H9 (cell line): Measurements from ENCODE around the gene CNN3. TPM values are rescaled to one million over a fixed set of nuclear protein-coding genes. Genes with fewer than 3 reads are reported as not detected.

Experiments
- DNase-seq: peaks from one replicate; pipeline ENCODE4 v3.0.0-alpha.2; 2017
- H2AFZ ChIP-seq: one replicate; pipeline ENCODE4 v1.6.1; 2013; ENCODE audit warnings: mild to moderate bottlenecking, low read length, control low read depth, moderate library complexity
- H2AK5ac ChIP-seq: 2 replicates; pipeline ENCODE4 v1.6.1; 2013; ENCODE audit warnings: low read length, control low read depth, mixed read lengths; ENCODE audit not compliant: insufficient read length
- H2BK120ac ChIP-seq: one replicate; pipeline ENCODE4 v1.6.1; 2013; ENCODE audit warnings: low read depth, mild to moderate bottlenecking, low read length, control low read depth, inconsistent platforms; ENCODE audit not compliant: poor library complexity, severe bottlenecking
- H2BK12ac ChIP-seq: 2 replicates; pipeline ENCODE4 v1.6.1; 2013; ENCODE audit warnings: low read length, control low read depth, mixed read lengths, low read depth; ENCODE audit not compliant: insufficient read length
- H2BK15ac ChIP-seq: 2 replicates; pipeline ENCODE4 v1.6.1; 2013; ENCODE audit warnings: low read depth, low read length, control low read depth
- H2BK20ac ChIP-seq: one replicate; pipeline ENCODE4 v1.6.1; 2013; ENCODE audit warnings: low read depth, mild to moderate bottlenecking, low read length, control low read depth, inconsistent platforms; ENCODE audit not compliant: poor library complexity, severe bottlenecking
- H2BK5ac ChIP-seq: 2 replicates; pipeline ENCODE4 v1.6.1; 2013; ENCODE audit warnings: low read length, control low read depth, mixed read lengths; ENCODE audit not compliant: insufficient read length
- H3K14ac ChIP-seq: 2 replicates; pipeline ENCODE4 v1.6.1; 2013; ENCODE audit warnings: low read length, control low read depth; ENCODE audit not compliant: insufficient read depth
- H3K18ac ChIP-seq: 2 replicates; pipeline ENCODE4 v1.6.1; 2013; ENCODE audit warnings: low read depth, mild to moderate bottlenecking, mixed read lengths, low read length, control low read depth; ENCODE audit not compliant: insufficient read length
- H3K23ac ChIP-seq: 2 replicates; pipeline ENCODE4 v1.6.1; 2013; ENCODE audit warnings: low read length, control low read depth, mixed read lengths, low read depth; ENCODE audit not compliant: insufficient read length
- H3K23me2 ChIP-seq: 2 replicates; pipeline ENCODE4 v1.6.1; 2013; ENCODE audit warnings: low read depth, mild to moderate bottlenecking, mixed read lengths, low read length, control low read depth; ENCODE audit not compliant: insufficient read length, poor library complexity, severe bottlenecking
- H3K27ac ChIP-seq: 2 replicates; pipeline ENCODE4 v1.5.1; 2013; ENCODE audit warnings: low read length, control low read depth, mixed read lengths, low read depth; ENCODE audit not compliant: insufficient read length
- H3K27me3 ChIP-seq: 2 replicates; pipeline ENCODE4 v1.6.1; 2013; ENCODE audit warnings: low read length, control low read depth, inconsistent platforms; ENCODE audit not compliant: insufficient read depth
- H3K4ac ChIP-seq: 2 replicates; pipeline ENCODE4 v1.6.1; 2013; ENCODE audit warnings: low read depth, mild to moderate bottlenecking, control low read depth, inconsistent platforms, low read length, moderate library complexity
- H3K4me1 ChIP-seq: 2 replicates; pipeline ENCODE4 v1.6.1; 2013; ENCODE audit warnings: low read length, control low read depth, inconsistent platforms; ENCODE audit not compliant: insufficient read depth
- H3K4me2 ChIP-seq: 2 replicates; pipeline ENCODE4 v1.6.1; 2013; ENCODE audit warnings: low read length, control low read depth, mixed read lengths; ENCODE audit not compliant: insufficient read length, insufficient read depth
- H3K56ac ChIP-seq: 2 replicates; pipeline ENCODE4 v1.6.1; 2013; ENCODE audit warnings: low read depth, mild to moderate bottlenecking, mixed read lengths, low read length, control low read depth; ENCODE audit not compliant: insufficient read length
- H3K79me1 ChIP-seq: 2 replicates; pipeline ENCODE4 v1.6.1; 2013; ENCODE audit warnings: low read depth, mild to moderate bottlenecking, moderate library complexity, low read length, control low read depth, inconsistent platforms; ENCODE audit not compliant: insufficient read depth, poor library complexity, severe bottlenecking
- H3K79me2 ChIP-seq: 2 replicates; pipeline ENCODE4 v1.6.1; 2013; ENCODE audit warnings: low read length, control low read depth, inconsistent platforms; ENCODE audit not compliant: insufficient read depth
- H3K9ac ChIP-seq: 2 replicates; pipeline ENCODE4 v1.6.1; 2013; ENCODE audit warnings: low read length, control low read depth, mixed read lengths; ENCODE audit not compliant: insufficient read length; ENCODE audit errors: extremely low read depth
- H3K9me3 ChIP-seq: one replicate; pipeline ENCODE4 v1.6.1; 2013; ENCODE audit warnings: low read depth, low read length, inconsistent platforms; ENCODE audit not compliant: control insufficient read depth
- H3T11ph ChIP-seq: one replicate; pipeline ENCODE4 v1.6.1; 2013; ENCODE audit warnings: mild to moderate bottlenecking, low read length, control low read depth, inconsistent platforms
- H4K20me1 ChIP-seq: one replicate; pipeline ENCODE4 v1.6.1; 2013; ENCODE audit not compliant: control insufficient read depth, insufficient read length, insufficient read depth
- H4K5ac ChIP-seq: 2 replicates; pipeline ENCODE4 v1.6.1; 2013; ENCODE audit warnings: low read depth, mild to moderate bottlenecking, mixed read lengths, low read length, control low read depth; ENCODE audit not compliant: insufficient read length
- H4K8ac ChIP-seq: replicated peaks from 2 replicates; pipeline ENCODE4 v1.6.1; 2013; ENCODE audit warnings: low read length, control low read depth, mixed read lengths, low read depth; ENCODE audit not compliant: insufficient read length
- H4K91ac ChIP-seq: 2 replicates; pipeline ENCODE4 v1.6.1; 2013; ENCODE audit warnings: low read depth, mild to moderate bottlenecking, moderate library complexity, mixed read lengths, low read length, control low read depth; ENCODE audit not compliant: insufficient read length
- H3K27ac Mint-ChIP-seq, 3 experiments: 2 replicates in 2 of 3; 3 replicates in 1 of 3; pipeline ENCODE4 v1.8.0; 2020 to 2021; ENCODE audit warnings: mixed read lengths in 3 of 3, mild to moderate bottlenecking in 1 of 3, moderate library complexity in 1 of 3
- H3K27me3 Mint-ChIP-seq: 2 replicates; pipeline ENCODE4 v1.8.0; 2021; ENCODE audit warnings: low read depth, mild to moderate bottlenecking, moderate library complexity, mixed read lengths
- H3K36me3 Mint-ChIP-seq, 3 experiments: 2 replicates in 2 of 3; 3 replicates in 1 of 3; pipeline ENCODE4 v1.8.0; 2020 to 2021; ENCODE audit warnings: low read depth in 3 of 3, mixed read lengths in 3 of 3; ENCODE audit not compliant: insufficient read depth in 1 of 3
- H3K4me1 Mint-ChIP-seq, 2 experiments: 2 replicates each; pipeline ENCODE4 v1.8.0; 2020; ENCODE audit warnings: mixed read lengths in 2 of 2
- H3K4me3 Mint-ChIP-seq, 2 experiments: 2 replicates in 1 of 2; 3 replicates in 1 of 2; pipeline ENCODE4 v1.8.0; 2020 to 2021; ENCODE audit warnings: mild to moderate bottlenecking in 2 of 2, mixed read lengths in 2 of 2, moderate library complexity in 1 of 2
- H3K9me3 Mint-ChIP-seq, 2 experiments: 2 replicates in 1 of 2; 3 replicates in 1 of 2; pipeline ENCODE4 v1.8.0; 2020; ENCODE audit warnings: mild to moderate bottlenecking in 2 of 2, mixed read lengths in 2 of 2, moderate library complexity in 1 of 2
- WGBS: extraction: QIAGEN DNeasy Blood & Tissue Kit; methylation state at CpG from one replicate; pipeline ENCODE4 v1.1.7; 2013; ENCODE audit warnings: missing lambda C conversion rate, low lambda C conversion rate, mixed read lengths; ENCODE audit not compliant: insufficient read length; ENCODE audit errors: extremely low coverage; 5-methylcytosine and 5-hydroxymethylcytosine counted together
- total RNA-seq: library from RNA; stranded (reverse); gene quantifications from 2 replicates; pipeline ENCODE4 v1.2.1, GENCODE V29; 2021
- TF ChIP-seq, protein P1 (sequence below): fragments of 200-600 bp; sonication (generic); conservative IDR thresholded peaks from 3 replicates; pipeline ENCODE4 v1.8.0; 2021; ENCODE audit warnings: antibody characterized with exemption, mild to moderate bottlenecking

Gene CNN3
- total RNA-seq, 1 experiment from 2014 or later, result 279 TPM

DNA sequence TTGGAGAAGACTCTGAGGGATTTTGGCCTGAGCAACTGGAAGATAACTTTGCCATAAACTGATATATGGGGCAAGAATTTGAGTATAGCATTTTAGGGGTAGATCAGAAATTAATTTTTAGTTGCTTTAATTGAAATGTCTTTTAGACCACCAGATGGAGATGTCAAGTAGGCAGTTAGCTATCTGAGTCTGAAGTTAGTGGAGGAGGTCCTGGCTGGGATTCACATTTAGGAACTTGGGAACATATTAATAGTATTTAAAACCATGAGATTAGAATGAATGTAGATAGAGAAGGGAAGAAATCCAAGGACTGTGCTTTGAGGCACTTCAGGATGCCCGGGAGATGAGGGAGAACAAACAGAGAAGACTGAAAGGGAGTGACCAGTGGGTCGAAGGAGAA is 74.1 kb downstream of the CNN3 start:
- no peak for DNase-seq
- Mint-ChIP-seq H3K36me3 (no peaks in the 10 kb centered on the region), H3K4me3 (no peak overlapping the region), H3K9me3 (no peaks in the 10 kb centered on the region), H3K4me1 (no peaks in the 10 kb centered on the region), H3K27me3 (no peaks in the 10 kb centered on the region), H3K27ac (no peak overlapping the region)
- no peak overlapping the region for H2BK20ac ChIP-seq
- H3K79me1 ChIP-seq, result no peaks in the 10 kb centered on the region
- H3K27me3 ChIP-seq, result no peaks in the 10 kb centered on the region
- no peak overlapping the region for H3K4me2 ChIP-seq
- no peak overlapping the region for H2BK5ac ChIP-seq
- H3K79me2 ChIP-seq, result no peaks in the 10 kb centered on the region
- no peak overlapping the region for H4K8ac ChIP-seq
- H3K9ac ChIP-seq, result no peak overlapping the region
- H3K27ac ChIP-seq, result no peak overlapping the region
- H2BK15ac ChIP-seq, result no peak overlapping the region
- peaks cover 3% of the 10 kb centered on the region for H3K23me2 ChIP-seq
- H2BK120ac ChIP-seq, result no peak overlapping the region
- H3K9me3 ChIP-seq, result no peaks in the 10 kb centered on the region
- no peak overlapping the region for H3K23ac ChIP-seq
- no peak overlapping the region for H2BK12ac ChIP-seq
- H3K18ac ChIP-seq, result no peak overlapping the region
- H4K20me1 ChIP-seq, result no peaks in the 10 kb centered on the region
- no peaks in the 10 kb centered on the region; the same call in 1 of the 2 replicates for H3K4me1 ChIP-seq
- H2AK5ac ChIP-seq, result no peak overlapping the region
- no peak overlapping the region for H2AFZ ChIP-seq
- no peak overlapping the region for H3T11ph ChIP-seq
- WGBS, result no CpG with 5 or more reads among the region's 2 CpGs
- H4K5ac ChIP-seq, result no peak overlapping the region
- no peak overlapping the region for H3K56ac ChIP-seq
- no peak overlapping the region for H4K91ac ChIP-seq
- H3K4ac ChIP-seq, result no peak overlapping the region
- TF ChIP-seq, protein P1, sequence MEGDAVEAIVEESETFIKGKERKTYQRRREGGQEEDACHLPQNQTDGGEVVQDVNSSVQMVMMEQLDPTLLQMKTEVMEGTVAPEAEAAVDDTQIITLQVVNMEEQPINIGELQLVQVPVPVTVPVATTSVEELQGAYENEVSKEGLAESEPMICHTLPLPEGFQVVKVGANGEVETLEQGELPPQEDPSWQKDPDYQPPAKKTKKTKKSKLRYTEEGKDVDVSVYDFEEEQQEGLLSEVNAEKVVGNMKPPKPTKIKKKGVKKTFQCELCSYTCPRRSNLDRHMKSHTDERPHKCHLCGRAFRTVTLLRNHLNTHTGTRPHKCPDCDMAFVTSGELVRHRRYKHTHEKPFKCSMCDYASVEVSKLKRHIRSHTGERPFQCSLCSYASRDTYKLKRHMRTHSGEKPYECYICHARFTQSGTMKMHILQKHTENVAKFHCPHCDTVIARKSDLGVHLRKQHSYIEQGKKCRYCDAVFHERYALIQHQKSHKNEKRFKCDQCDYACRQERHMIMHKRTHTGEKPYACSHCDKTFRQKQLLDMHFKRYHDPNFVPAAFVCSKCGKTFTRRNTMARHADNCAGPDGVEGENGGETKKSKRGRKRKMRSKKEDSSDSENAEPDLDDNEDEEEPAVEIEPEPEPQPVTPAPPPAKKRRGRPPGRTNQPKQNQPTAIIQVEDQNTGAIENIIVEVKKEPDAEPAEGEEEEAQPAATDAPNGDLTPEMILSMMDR, result no peak
- H3K14ac ChIP-seq, result no peak overlapping the region
